HepG2 (cell line): ENCODE measurements around the gene DHH.

Source experiments
- CTCF ChIP-seq: sonication (generic); formaldehyde crosslinking; IDR thresholded peaks from 2 replicates; pipeline ENCODE4 v1.5.0; 2020; ENCODE audit warnings: mild to moderate bottlenecking, missing genetic modification reagents, moderate library complexity
- FOXK2 ChIP-seq: fragments of 450-650 bp; IDR thresholded peaks from 2 replicates; pipeline ENCODE4 v1.6.1; 2016
- GATAD2A ChIP-seq: IDR thresholded peaks from 2 replicates; pipeline ENCODE4 v1.6.1; 2016
- MAZ ChIP-seq, 2 experiments: sonication (generic) in 1 of 2; formaldehyde crosslinking in 1 of 2; IDR thresholded peaks; 2 replicates each; pipeline versions ENCODE4 v1.5.0 to v1.6.1; 2012 to 2020; ENCODE audit warnings: low read depth in 2 of 2, mild to moderate bottlenecking in 2 of 2, borderline replicate concordance in 1 of 2, improper control_type of control experiment in 1 of 2, low read length in 1 of 2, missing genetic modification reagents in 1 of 2, moderate library complexity in 1 of 2
- NFYB ChIP-seq: sonication (generic); formaldehyde crosslinking; IDR thresholded peaks from 2 replicates; pipeline ENCODE4 v1.4.0; 2020; ENCODE audit warnings: missing genetic modification reagents
- STAG1 ChIP-seq: sonication (generic); formaldehyde crosslinking; IDR thresholded peaks from 2 replicates; pipeline ENCODE4 v1.4.0; 2020; ENCODE audit warnings: missing genetic modification reagents
- TFE3 ChIP-seq: IDR thresholded peaks from 2 replicates; pipeline ENCODE4 v1.6.1; 2016
- ZNF280D ChIP-seq: sonication (generic); formaldehyde crosslinking; IDR thresholded peaks from 2 replicates; pipeline ENCODE4 v1.5.1; 2020; ENCODE audit warnings: mild to moderate bottlenecking, missing genetic modification reagents
- ZNF296 ChIP-seq: sonication (generic); formaldehyde crosslinking; conservative IDR thresholded peaks from 2 replicates; pipeline ENCODE4 v1.5.0; 2020; ENCODE audit warnings: mild to moderate bottlenecking, missing genetic modification reagents

- TF ChIP-seq NFYB (CRISPR knock-in tag) = no peak
- no peak for TF ChIP-seq CTCF (CRISPR knock-in tag)
- TF ChIP-seq ZNF280D (CRISPR knock-in tag) = no peak
- TF ChIP-seq GATAD2A = no peak
- no peak for TF ChIP-seq FOXK2
- TF ChIP-seq STAG1 (CRISPR knock-in tag) = no peak
- no peak for TF ChIP-seq TFE3 (CRISPR knock-in tag)
- TF ChIP-seq ZNF296 (CRISPR knock-in tag) = no peak
- TF ChIP-seq MAZ (IDR thresholded peaks at IDR 0.05; ENCODE audit: borderline replicate concordance, low read depth, low read length) = no peak
- no peak for TF ChIP-seq MAZ (CRISPR knock-in tag; IDR thresholded peaks at IDR 0.05; ENCODE audit: low read depth)
Observed at GRCh38 chr12:49043241-49043640, 51.4 kb downstream of the DHH start.
